ENCODE measurements around the gene ARSA. TPM values are rescaled to one million over a fixed set of nuclear protein-coding genes. Genes with fewer than 3 reads are reported as not detected.
A peak's percentile ranks its signal among the peaks of the same experiment; 100 is the strongest.

The ARSA gene
- total and polyA plus RNA-seq, 2 donors (not counting 3 experiments of a cell fraction or from before 2014, with no cell fraction given): 22.3 to 33.6 TPM

DNA sequence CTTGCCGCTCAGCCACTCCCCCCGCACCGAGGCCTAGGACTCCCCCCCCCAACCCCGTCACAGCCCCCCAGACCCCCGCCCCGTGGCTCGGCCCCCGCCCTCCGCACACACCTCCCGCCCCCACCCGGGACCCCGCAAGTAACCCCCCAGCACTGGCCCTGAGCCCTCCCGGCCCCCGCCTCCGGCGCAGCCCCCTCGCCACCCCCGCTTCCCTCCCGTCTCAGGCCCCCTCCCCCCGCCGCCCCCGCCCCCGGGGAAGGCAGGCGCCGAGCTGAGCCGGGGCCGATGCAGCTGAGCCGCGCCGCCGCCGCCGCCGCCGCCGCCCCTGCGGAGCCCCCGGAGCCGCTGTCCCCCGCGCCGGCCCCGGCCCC is 46.2 kb upstream of the ARSA start:
- Histone ChIP-seq H3K9me1 (replicated peaks; ENCODE audit: control insufficient read depth, extremely low read depth, insufficient read depth, low read length) (no peaks in the 10 kb centered on the region), H4K20me1 (replicated peaks; ENCODE audit: control insufficient read depth, extremely low read depth, insufficient read depth, low read length) (no peaks in the 10 kb centered on the region), H3K4me1 (ENCODE audit: control insufficient read depth, extremely low read depth, insufficient read depth, low read length) (peaks cover 38% of the 10 kb centered on the region), H3K79me2 (ENCODE audit: control insufficient read depth, insufficient read depth, low read length) (peaks cover 55% of the 10 kb centered on the region), H3K27ac (ENCODE audit: insufficient read depth, low read depth, low read length) (no peak overlapping the region), H3K4me2 (ENCODE audit: insufficient read depth, low read length) (no peak overlapping the region), H3K9ac (replicated peaks; ENCODE audit: extremely low read depth, insufficient read depth, low read length) (no peak overlapping the region), H3K27me3 (ENCODE audit: control insufficient read depth in 2 of 2, insufficient read depth in 2 of 2, low read length in 2 of 2) (no peaks in the 10 kb centered on the region), H3K9me3 (replicated peaks; ENCODE audit: control insufficient read depth, insufficient read depth, low read length) (no peaks in the 10 kb centered on the region), H3K36me3 (ENCODE audit: control insufficient read depth in 2 of 2, extremely low read depth in 1 of 2, insufficient read depth in 2 of 2, low read length in 2 of 2) (peaks cover 8 to 39% of the 10 kb centered on the region in 2 experiments), H2AFZ (ENCODE audit: low read depth, low read length) (no peak overlapping the region), H3K4me3 (replicated peaks in 1 of 3; ENCODE audit: insufficient read depth in 1 of 3, low read depth in 1 of 3, low read length in 3 of 3) (peak overlapping the region in 1 of 3 experiments; percentile 74)
- no peak for DNase-seq (ENCODE audit: low read depth, low spot score)
- BruUV-seq (replicated peaks): no TSS peak
- dilution Hi-C loops (cut with MboI; ENCODE audit: extremely low pct_ligation_motif_present, low sequenced_read_pairs) (no loop called here), intact Hi-C loops (cut with micrococcal nuclease) (loop anchor here (5.0 kb wide), 1 partner anchor 97 kb away; the partner anchor contains the start of gene CPT1B)
- ChIA-PET CTCF (interaction anchor here (2.1 to 6.1 kb wide), 4 partner anchors 33 to 53 kb away, joined by 9 to 64 read pairs (median 16); partner anchors contain the start of gene ARSA), POLR2A (interaction anchor here (0.5 to 1.2 kb wide), 3 partner anchors 31 to 58 kb away, joined by 3 to 4 read pairs (median 4); partner anchors contain the start of gene ARSA)
- FAIRE-seq: no peak
- TF ChIP-seq POLR2A (IDR thresholded peaks at IDR 0.05; ENCODE audit: low read depth, low read length): no peak
- no peak for TF ChIP-seq EZH2 (IDR thresholded peaks at IDR 0.05; ENCODE audit: borderline replicate concordance, low read depth, low read length, severe bottlenecking)
- TF ChIP-seq MAX (IDR thresholded peaks at IDR 0.05; ENCODE audit: insufficient read depth, insufficient read length): no peak
- TF ChIP-seq GATA2 (IDR thresholded peaks at IDR 0.05; ENCODE audit: insufficient read depth, insufficient read length, low read depth, low read length): no peak

DNA sequence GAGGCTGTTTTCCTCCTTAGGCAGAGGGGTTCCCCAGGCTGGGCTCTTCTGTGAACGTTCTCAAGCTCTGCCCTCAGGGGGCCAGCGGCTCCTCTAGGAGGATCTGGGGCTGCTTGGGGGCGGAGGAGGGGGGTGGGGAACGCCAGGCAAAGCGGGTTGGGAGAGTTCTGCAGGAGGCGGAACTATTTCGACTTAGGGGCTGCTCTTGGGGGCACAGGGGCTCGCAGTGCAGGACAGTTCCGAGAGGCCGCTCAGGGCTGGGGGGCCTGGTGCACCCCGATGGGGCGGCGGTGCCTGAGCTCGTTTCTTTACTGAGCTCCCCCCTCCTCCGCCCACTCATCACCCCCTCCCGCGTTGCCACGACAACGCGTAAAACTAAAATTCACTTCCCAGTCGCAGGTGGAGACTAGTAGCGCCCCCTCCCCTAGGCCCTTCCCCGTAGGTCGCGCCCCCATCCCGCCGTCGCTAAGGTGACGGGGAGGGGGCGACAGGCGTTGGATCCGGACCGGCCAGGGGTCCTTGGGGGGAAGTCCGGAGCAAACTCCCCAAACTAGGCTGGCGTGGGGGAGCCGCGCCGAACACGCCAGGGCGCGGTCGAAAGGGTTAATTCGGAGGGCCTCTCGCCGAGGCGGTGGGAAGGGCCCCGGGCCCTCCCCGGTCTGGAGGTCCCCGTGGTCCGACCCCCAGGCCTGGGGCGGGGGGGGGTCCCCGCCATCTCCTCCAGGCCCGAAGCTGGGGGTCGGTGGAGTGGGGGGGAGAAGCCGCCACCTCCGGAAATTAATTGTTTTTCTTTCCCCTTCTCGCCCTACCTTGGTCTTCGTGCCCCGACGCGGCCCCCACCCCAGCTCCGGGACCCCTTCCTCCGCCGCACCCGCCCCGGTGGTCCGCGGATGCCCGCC is 45.5 kb upstream of the ARSA start:
- no peaks in the 10 kb centered on the region for H4K20me1 ChIP-seq (replicated peaks; ENCODE audit: control insufficient read depth, extremely low read depth, insufficient read depth, low read length)
- H3K36me3 ChIP-seq (ENCODE audit: control insufficient read depth in 2 of 2, extremely low read depth in 1 of 2, insufficient read depth in 2 of 2, low read length in 2 of 2): peaks cover 6 to 33% of the 10 kb centered on the region in 2 experiments
- dilution Hi-C loops (cut with MboI; ENCODE audit: extremely low pct_ligation_motif_present, low sequenced_read_pairs) (no loop called here), intact Hi-C loops (cut with micrococcal nuclease) (loop anchor here (2.0 to 5.0 kb wide), 3 partner anchors 33 to 96 kb away; partner anchors contain the start of gene CPT1B)
- H3K4me3 ChIP-seq (replicated peaks in 1 of 3; ENCODE audit: insufficient read depth in 1 of 3, low read depth in 1 of 3, low read length in 3 of 3): peak overlapping the region; percentile 64 to 82 (median 74)
- POLR2A ChIA-PET: interaction anchor here (0.6 to 0.9 kb wide), 5 partner anchors 25 to 46 kb away, joined by 3 to 4 read pairs (median 3); partner anchors contain the start of gene ARSA
- H3K27me3 ChIP-seq (ENCODE audit: control insufficient read depth in 2 of 2, insufficient read depth in 2 of 2, low read length in 2 of 2): no peaks in the 10 kb centered on the region
- peaks cover 49% of the 10 kb centered on the region for H3K79me2 ChIP-seq (ENCODE audit: control insufficient read depth, insufficient read depth, low read length)
- peak; percentile 68 for DNase-seq (ENCODE audit: low read depth, low spot score)
- H3K9ac ChIP-seq (replicated peaks; ENCODE audit: extremely low read depth, insufficient read depth, low read length): peak overlapping the region; percentile 90
- FAIRE-seq: peak; percentile 40
- H3K4me1 ChIP-seq (ENCODE audit: control insufficient read depth, extremely low read depth, insufficient read depth, low read length): peaks cover 38% of the 10 kb centered on the region
- CTCF ChIA-PET: interaction anchor here (0.9 to 6.1 kb wide), 7 partner anchors 17 to 53 kb away, joined by 3 to 64 read pairs (median 9); partner anchors contain the start of gene ARSA
- TF ChIP-seq FOS (IDR thresholded peaks at IDR 0.05; ENCODE audit: borderline replicate concordance, insufficient read depth, low read length) (no peak), POLR2AphosphoS5 (IDR thresholded peaks at IDR 0.05; ENCODE audit: insufficient read depth, low read depth, low read length) (peak; percentile 40)
- H3K9me3 ChIP-seq (replicated peaks; ENCODE audit: control insufficient read depth, insufficient read depth, low read length): no peaks in the 10 kb centered on the region
- H2AFZ ChIP-seq (ENCODE audit: low read depth, low read length): no peak overlapping the region
- H3K4me2 ChIP-seq (ENCODE audit: insufficient read depth, low read length): peak overlapping the region; percentile 54
- TSS peak; percentile 38 for BruUV-seq (replicated peaks)
- H3K9me1 ChIP-seq (replicated peaks; ENCODE audit: control insufficient read depth, extremely low read depth, insufficient read depth, low read length): no peaks in the 10 kb centered on the region
- peak overlapping the region; percentile 92 for H3K27ac ChIP-seq (ENCODE audit: insufficient read depth, low read depth, low read length)
